ENCODE results near the gene NR6A1.

The NR6A1 gene

DNA sequence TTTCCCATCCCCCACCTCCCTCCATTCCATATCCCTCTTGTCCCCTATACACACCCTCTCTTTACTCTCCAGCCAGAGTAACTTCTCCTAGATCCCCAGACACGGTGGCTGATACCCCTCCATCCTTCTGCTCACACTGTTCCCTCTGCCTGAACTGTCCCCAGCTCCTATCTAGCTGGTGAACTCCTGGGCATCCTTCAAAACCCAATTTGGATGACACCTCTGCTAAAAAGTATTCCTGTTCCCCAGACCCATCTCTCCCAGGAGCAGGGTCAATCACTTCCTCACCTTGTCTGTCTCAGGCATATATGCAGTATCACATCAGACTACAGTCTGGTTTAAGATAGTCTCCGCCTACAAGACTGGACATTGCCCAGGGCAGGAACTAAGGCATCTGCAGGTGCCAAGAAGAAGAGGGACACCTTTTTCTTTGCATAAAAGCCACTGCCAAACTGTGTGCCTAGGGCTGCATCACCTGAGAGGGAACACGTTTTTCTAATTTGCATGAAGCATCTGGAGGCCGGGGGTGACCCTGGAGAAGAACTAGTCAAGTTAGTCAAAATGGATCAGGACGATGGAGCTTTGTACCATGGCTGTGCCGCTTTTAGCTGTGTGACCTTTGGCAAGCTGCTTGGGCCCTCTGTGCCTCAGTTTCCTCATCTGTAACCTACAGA lies 291.0 kb downstream of the NR6A1 start:
- DNase-seq: no peak

DNA sequence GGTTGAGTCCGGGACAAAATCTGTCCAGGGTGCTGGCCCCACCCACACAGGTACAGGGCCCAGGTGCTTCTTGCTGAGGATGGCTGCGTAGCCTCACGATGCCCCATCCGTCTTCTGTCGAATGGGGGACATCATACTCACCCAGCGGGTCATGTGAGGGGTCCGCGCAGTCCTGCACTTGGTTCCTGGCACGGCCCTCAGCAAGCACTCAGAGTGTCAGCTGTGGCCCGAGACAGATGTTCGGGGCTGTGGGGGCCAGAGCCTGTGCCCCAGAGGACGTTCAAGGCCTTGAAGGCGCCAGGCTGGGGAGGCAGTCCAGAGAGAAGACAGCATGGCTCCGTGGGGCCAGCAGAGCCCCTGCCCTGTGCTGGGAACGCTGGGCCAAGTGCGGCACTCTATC lies 291.7 kb downstream of the NR6A1 start:
- DNase-seq: no peak

DNA sequence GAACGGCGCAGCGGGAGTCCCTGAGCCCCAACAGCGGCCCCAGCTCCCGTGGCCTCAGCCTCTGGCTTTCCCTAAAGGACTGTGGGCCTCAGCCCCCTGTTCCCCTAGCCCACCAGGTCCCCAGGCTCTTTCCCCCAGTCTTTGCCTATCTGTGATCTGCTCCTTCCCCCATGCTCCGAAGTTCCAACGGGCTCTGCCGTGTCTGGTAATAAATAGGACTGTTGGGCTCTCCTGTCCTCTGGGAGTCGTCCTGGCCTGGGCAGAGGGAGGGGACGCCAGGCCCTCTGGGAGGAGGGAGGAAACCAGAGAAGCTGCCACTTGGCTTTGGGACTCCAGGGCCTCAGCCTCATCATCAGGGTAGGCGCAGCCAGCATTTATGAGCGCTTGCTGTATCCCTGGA lies 292.8 kb downstream of the NR6A1 start:
- DNase-seq: no peak

DNA sequence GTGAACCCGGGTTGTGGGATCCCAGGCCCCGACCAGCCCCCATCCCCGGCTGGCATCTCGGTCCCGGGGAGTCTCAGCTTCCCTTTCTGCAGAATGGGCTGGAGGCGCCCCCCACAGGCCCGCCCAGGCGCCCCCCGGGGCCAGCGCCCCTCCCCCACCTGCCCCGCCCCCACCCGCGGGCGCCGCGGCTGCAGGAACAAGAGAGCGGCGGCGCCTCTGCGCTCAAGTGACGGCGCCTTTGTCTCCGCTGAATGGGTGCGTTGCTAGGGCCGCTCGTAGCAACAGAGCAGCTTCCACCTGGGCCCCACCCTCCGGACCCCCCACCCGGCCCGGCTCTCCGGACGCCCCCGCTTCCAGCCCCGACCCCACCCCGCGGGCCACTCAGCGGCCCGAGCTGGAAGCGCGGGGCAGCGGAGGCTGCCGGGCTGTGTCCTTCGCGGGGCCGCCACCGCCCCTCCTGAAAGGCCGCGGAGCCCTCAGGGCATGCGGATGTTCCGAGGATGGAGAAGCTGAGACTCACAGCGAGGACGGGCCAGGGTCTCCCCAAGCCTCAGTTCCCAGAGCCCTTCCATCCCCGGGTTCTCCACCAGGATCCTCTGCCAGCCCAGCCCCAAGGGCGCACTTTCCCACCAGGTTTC lies 293.3 kb downstream of the NR6A1 start:
- no peak for DNase-seq

DNA sequence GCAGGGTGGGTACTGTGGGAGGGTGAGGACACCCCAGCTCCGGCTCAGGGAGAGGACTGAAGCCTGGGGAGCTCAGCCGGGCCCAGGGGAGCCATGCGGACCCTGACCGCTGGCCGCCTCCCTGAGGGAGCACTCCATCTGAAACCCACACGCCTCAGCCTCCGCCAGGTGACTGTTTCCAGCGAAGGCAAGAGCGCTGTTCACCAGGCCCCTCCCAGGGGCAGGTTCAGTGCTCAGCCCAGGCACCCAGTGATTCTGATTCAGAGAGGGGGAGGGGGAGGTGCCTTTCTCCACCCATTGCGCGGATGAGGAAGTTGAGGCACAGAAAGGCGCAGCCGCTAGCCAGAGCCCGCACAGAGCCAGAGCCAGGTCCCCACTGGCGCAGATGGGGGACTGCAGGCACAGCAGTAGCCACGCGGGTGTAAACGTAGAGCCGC lies 293.9 kb downstream of the NR6A1 start:
- no peak for DNase-seq

DNA sequence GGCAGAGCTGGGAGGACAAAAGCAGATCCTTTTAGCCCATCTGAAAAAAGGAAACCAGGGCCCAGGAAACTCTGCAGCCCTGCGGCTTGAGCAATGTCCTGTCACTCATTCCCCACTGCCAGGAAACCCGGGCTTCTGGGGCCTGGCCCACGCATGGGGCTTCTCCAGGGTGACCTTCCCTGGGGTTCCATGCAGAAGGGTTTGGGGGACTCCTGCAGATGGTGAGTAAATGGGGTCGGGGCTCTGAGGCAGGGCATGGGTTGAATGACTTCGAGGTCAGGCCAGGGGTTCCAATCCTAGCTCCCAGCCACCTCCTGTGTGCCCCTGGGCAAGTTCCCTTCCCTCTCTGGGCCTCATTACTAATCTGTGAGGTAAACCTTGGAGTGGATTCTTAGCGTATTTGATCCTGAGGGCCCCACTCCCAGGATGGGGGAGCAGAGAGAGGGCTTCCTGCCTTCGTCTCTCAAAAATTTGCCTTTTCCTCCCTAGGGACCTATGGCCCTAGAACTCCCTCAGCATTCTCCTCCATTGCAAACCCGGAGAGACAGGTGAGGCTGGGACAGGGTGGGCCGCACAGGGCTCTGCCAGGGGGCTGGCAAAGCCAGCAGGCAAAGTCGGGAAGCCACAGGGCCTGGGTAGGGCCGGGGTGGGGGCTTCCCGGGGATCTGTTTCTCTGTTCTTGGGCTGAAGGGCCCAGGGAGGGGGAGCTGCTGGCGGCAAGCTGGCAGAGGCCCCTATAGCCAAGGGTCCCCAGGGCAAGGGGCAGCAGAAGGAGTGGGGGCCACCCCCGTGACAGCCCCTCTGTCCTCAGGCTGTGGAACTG lies 295.0 kb downstream of the NR6A1 start:
- no peak for DNase-seq

DNA sequence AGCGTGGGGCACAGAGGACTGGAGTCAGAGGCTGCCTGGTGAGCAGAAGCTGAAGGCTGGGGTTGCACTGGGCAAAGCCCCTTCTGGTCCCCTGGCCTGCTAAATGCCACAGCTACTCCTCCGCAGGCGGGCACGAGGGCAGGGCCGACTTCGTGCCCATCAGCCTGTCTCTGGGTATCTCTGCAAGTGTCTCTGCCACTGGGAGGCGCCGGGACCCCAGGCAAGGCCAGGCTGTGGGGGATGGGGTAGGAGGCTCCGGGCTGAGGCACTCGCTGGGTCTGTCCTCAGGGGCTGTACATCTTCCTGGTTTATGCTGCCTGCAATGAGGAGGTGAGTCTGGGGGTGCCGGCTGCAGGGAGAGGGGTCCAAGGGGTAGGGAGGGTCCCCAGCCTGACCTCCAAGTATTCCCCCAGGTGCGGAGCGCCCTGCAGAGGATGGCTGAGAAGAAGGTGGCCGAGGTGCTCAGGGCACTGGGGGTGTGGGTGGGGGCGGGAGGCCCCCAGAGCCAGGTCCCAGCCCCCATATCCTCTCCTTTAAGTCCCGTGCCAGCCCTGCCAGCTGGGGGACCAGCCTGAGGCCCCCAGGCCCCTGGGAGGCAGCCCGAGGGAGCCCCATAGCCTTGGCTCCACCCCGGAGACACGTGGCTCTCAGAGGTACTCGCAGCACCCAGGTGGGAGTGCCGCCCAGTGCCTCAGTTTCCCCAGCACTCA lies 295.8 kb downstream of the NR6A1 start:
- DNase-seq: no peak

DNA sequence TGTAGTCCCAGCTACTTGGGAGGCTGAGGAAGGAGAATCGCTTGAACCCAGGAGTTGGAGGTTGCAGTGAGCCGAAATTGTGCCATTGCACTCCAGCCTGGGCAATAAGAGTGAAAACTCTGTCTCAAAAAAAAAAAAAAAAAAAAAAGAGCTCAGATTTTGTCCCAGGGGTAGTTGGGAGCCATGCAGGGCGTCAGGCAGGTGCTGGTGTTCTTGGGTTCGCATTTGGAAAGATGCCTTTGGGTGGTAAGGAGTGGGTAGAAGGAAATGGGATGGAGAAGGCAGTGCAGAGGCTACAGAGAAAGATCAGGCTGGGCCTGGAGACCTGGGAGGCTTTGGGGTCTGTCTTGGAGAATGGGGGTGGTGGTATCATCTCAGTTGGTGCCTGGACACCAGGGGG lies 297.0 kb downstream of the NR6A1 start:
- no peak for DNase-seq

DNA sequence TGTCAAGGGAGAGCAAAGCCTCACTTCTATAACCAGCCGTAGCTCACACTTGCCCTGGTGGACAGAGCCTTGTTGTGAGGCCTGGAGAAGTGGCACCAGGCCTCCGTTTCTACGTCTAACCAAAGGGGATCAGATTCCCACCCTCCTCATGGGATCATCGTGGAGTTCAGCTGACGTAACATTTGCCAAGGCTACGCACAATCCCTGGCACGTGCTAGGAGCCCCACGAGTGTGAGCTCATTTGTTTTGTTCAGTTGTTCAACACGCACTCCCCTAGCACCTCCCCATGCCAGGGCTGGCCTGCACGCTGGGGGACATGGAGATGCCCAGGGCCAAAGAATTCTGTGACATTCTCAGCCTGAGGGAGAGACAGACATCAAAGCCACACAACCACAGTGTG lies 297.8 kb downstream of the NR6A1 start:
- no peak for DNase-seq

DNA sequence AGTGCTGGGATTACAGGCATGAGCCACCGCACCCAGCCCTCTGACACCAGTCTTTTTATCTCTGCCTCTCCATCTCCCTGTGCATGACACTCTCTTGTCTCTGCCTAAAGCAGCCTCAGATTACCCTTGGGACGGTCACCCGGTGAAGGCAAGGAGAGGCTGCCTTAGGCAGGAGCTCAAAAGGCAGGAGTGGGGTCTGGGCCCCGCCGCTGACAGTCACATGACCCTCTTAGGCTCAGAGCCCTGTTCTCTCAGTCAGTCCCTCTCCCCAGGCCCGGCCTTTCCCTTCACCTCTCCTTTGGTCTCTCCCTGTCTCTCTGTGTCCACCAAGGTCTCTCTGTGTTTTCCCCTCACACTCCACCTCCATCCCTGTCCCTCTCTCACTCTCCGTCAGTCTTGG lies 298.3 kb downstream of the NR6A1 start:
- no peak for DNase-seq

DNA sequence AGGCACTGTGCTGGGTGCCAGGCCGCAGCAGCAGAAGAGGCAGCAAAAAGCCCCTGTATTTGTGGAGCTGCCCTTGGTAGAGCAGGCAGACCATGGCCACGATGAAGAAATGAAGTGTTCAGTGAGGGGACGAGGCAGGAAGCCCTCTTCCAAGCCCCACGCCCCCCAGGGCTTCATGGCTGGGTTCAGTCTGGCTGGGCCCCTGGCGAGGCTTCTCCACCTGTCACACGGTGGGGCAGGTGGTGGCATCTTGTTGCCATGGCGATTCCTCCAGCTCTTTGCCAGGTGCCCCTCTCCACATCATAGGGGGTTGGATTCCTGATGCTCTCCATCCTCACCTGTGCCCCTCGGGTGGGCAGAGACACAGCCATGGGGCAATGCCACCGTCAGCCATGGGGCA lies 299.4 kb downstream of the NR6A1 start:
- DNase-seq: no peak

DNA sequence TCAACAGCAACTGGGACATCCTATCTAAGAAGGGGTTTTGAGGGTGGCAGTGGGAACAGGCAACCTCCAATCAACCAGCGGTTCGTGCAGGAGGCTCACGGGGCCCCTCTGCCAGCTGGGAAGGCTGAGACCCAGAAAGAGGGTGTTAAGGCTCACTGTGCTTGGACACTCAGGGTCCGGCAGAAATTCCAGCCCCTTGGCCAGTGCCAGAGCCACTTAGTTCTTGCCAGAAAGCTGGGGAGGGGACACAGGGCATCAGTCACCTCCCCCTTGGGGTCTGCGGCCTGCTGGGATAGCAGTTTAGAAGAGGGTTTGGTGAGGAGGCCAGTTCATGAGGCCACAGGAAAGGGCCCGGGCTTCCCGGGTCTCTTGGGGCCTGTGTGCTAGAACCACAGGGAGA lies 300.4 kb downstream of the NR6A1 start:
- DNase-seq: no peak

DNA sequence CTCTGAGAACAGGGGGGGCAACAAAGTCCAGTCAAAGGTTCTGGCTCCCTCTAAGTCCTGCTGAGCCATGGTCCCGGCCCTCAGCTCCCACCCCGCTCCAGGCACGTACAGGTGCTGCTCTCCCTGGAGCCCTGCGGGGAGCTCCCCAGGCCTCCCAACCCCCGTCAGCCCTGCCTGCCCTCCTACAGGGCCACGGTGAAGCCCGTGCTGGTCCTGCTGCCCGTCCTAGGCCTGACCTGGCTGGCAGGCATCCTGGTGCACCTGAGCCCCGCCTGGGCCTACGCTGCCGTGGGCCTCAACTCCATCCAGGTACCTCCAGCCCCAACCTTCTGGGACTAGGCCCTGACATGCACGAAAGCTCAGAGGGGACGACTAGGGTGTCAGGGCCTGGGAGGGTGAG lies 300.8 kb downstream of the NR6A1 start:
- no peak for DNase-seq

DNA sequence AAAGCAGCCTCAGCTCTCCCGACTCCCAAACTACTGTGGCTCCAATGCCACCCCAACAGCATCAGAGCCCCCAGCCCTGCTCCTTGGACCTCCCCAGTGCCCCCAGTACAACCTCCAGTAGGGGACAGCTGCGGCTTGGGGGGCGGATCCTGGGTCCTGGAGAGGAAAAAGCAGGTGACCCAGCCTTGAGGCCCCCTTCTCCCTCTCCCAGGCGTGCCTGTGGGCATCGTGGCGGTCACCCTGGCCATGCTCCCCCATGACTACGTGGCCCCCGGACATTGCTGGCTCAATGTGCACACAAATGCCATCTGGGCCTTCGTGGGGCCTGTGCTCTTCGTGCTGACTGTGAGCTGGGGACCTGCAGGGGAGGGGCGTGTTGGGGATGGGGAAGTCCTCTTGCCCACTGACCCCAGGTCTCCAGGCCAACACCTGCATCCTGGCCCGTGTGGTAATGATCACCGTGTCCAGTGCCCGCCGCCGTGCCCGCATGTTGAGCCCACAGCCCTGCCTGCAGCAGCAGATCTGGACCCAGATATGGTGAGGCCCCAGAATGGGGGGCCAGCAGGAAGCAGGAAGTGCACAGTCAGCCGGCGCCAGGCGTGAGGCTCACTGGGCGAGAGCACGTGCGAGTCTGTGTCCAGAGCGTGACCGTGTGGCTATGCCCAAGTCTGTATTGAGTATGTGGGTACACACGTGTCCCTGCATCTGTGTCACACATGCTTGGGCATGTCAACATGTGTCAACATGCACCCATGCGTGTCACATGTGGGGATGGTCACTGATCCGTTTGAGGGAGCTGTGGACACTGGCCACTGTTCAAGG lies 301.9 kb downstream of the NR6A1 start:
- DNase-seq: no peak

DNA sequence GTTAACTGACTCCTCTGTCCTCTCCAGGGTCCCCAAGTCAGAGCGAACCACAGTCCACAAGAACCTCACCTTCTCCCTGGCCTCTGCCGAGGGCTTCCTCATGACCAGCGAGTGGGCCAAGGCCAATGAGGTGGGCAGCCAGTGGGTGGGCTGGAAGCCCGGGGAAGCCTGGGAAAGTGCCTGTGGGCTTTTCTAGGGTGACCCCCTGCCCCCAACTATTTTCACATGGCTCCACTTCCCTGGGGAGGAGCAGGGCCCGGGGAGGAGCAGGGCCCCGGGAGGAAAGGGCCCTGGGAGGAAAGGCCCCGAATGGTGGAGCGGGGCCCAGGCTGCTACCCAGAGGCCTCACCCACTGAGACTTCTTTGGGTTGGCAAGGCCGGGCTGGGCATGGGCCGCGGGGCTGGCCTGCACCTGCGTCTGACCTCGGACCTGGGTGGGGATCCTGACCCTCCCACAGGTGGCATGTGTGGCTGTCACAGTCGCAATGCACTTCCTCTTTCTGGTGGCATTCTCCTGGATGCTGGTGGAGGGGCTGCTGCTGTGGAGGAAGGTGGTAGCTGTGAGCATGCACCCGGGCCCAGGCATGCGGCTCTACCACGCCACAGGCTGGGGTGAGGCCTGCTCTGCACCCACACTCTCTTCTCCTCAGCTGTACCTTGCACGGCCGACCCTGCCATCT lies 302.9 kb downstream of the NR6A1 start:
- DNase-seq: no peak

DNA sequence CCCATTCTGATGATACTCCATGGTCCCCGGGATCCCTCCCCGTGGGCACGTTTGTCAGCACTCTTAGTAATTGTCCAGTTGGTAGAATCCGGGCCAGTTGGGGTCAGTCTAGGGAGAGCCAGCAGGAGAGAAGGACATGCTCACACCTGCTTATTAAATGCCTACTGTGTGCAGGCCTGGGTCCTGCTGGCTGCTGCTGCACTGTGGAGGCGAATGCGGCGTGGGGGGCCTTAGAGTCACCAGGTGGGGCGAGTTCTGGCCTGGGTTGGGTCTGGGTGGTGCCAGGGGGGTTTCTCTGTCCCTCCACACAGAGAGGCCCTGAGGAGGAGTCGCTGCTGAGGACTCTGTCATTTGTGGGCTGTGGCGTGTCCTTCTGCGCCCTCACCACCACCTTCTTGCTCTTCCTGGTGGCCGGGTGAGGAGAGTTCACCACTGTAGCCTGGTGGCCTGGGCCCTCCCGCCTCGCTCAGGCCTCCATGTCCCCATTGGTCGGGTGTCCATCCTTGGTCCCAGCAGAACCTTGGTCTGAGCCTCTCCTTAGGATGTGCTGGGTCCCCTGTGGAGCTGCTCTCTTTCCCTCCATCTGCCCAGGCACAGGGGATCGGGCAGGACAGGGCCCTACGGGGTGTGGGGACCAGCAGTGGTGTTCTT lies 303.6 kb downstream of the NR6A1 start:
- no peak for DNase-seq
